Measurements from ENCODE around the gene DLEC1. TPM values are rescaled to one million over a fixed set of nuclear protein-coding genes. Genes with fewer than 3 reads are reported as not detected.
"Not testable (repeated sequence)": the region's sequence is repeated elsewhere in the genome, so short reads cannot be mapped to it uniquely, and the experiment has no call there.

Gene DLEC1
- total RNA-seq, 2 donors from 2014 or later: 3.9 to 6.0 TPM

- H3K4me1 ChIP-seq (ENCODE audit: control insufficient read depth, insufficient read depth, low read length): no peaks in the 10 kb centered on the region
- H3K27ac ChIP-seq (ENCODE audit: low read depth, low read length): no peak overlapping the region
- H3K36me3 ChIP-seq (ENCODE audit: control insufficient read depth, insufficient read depth, low read length): no peaks in the 10 kb centered on the region
- no peaks in the 10 kb centered on the region for H3K27me3 ChIP-seq (ENCODE audit: control insufficient read depth, insufficient read depth, low read length, poor library complexity, severe bottlenecking)
- H3K4me1 Mint-ChIP-seq: no peaks in the 10 kb centered on the region
- peaks cover 2% of the 10 kb centered on the region for H3K27me3 Mint-ChIP-seq (ENCODE audit: insufficient read depth)
- TF ChIP-seq CTCF (conservative IDR thresholded peaks at IDR 0.05): no peak
- H3K36me3 Mint-ChIP-seq (ENCODE audit: low read depth): peaks cover 8% of the 10 kb centered on the region
- H3K9me3 ChIP-seq (ENCODE audit: control insufficient read depth, low read length): peaks cover 9% of the 10 kb centered on the region
- no peak overlapping the region for H3K4me3 ChIP-seq (ENCODE audit: low read length)
- H3K4me3 Mint-ChIP-seq: no peak overlapping the region
- peaks cover 27% of the 10 kb centered on the region for H3K9me3 Mint-ChIP-seq
- DNase-seq: no peak
- H3K9ac ChIP-seq (ENCODE audit: extremely low read depth, low read length, poor library complexity, severe bottlenecking): no peak overlapping the region
- WGBS, 2 experiments (ENCODE audit: insufficient coverage in 1 of 2, insufficient read length in 1 of 2): 93 to 100% methylated on average over 1 of the region's 1 CpG
- no peak overlapping the region for H3K27ac Mint-ChIP-seq
These were observed 46.9 kb downstream of the DLEC1 start for GRCh38 chr3:38085943-38086324.

GRCh38 chr3:38086496-38086895 is 47.5 kb downstream of the DLEC1 start:
- Mint-ChIP-seq H3K4me1 (no peaks in the 10 kb centered on the region), H3K4me3 (no peak overlapping the region), H3K27ac (no peak overlapping the region), H3K36me3 (ENCODE audit: low read depth) (peaks cover 8% of the 10 kb centered on the region), H3K9me3 (peaks cover 27% of the 10 kb centered on the region), H3K27me3 (ENCODE audit: insufficient read depth) (peaks cover 2% of the 10 kb centered on the region)
- no peak for DNase-seq
- Histone ChIP-seq H3K4me1 (ENCODE audit: control insufficient read depth, insufficient read depth, low read length) (no peaks in the 10 kb centered on the region), H3K9ac (ENCODE audit: extremely low read depth, low read length, poor library complexity, severe bottlenecking) (no peak overlapping the region), H3K36me3 (ENCODE audit: control insufficient read depth, insufficient read depth, low read length) (no peaks in the 10 kb centered on the region), H3K27me3 (ENCODE audit: control insufficient read depth, insufficient read depth, low read length, poor library complexity, severe bottlenecking) (no peaks in the 10 kb centered on the region), H3K4me3 (ENCODE audit: low read length) (no peak overlapping the region), H3K9me3 (ENCODE audit: control insufficient read depth, low read length) (peaks cover 9% of the 10 kb centered on the region), H3K27ac (ENCODE audit: low read depth, low read length) (no peak overlapping the region)
- TF ChIP-seq CTCF (conservative IDR thresholded peaks at IDR 0.05): no peak
- 90 to 100% methylated on average over 1 to 3 of the region's 3 CpGs for WGBS, 2 experiments (ENCODE audit: insufficient coverage in 1 of 2, insufficient read length in 1 of 2)

- H3K27ac Mint-ChIP-seq; H3K27ac ChIP-seq (ENCODE audit: low read depth, low read length); H3K9ac ChIP-seq (ENCODE audit: extremely low read depth, low read length, poor library complexity, severe bottlenecking); H3K4me1 Mint-ChIP-seq; H3K36me3 Mint-ChIP-seq (ENCODE audit: low read depth); DNase-seq; H3K4me3 Mint-ChIP-seq; H3K4me1 ChIP-seq (ENCODE audit: control insufficient read depth, insufficient read depth, low read length); H3K36me3 ChIP-seq (ENCODE audit: control insufficient read depth, insufficient read depth, low read length); H3K4me3 ChIP-seq (ENCODE audit: low read length); H3K27me3 ChIP-seq (ENCODE audit: control insufficient read depth, insufficient read depth, low read length, poor library complexity, severe bottlenecking); H3K9me3 ChIP-seq (ENCODE audit: control insufficient read depth, low read length); H3K27me3 Mint-ChIP-seq (ENCODE audit: insufficient read depth): not testable (repeated sequence)
- H3K9me3 Mint-ChIP-seq: peaks cover 26% of the 10 kb centered on the region
These were observed 48.3 kb downstream of the DLEC1 start for GRCh38 chr3:38087278-38087677.

Measured in endodermal cell (in vitro differentiated cells).